ENCODE results near the gene FAM83G.

FAM83G gene

GRCh38 chr17:19010729-19011505 is 6.4 kb upstream of the FAM83G start:
- H3K4me3 ChIP-seq (ENCODE audit: low read depth, low read length): no peak overlapping the region
- H3K27ac ChIP-seq: no peak overlapping the region
- no peaks in the 10 kb centered on the region for H3K36me3 ChIP-seq (replicated peaks)
- in situ Hi-C loops (cut with HindIII; ENCODE audit: low pct_ligation_motif_present, low sequenced_read_pairs): no loop called here
- TF ChIP-seq CTCF (IDR thresholded peaks at IDR 0.05; ENCODE audit: low read depth, low read length, missing control alignments): no peak
- no peaks in the 10 kb centered on the region for H3K27me3 ChIP-seq (replicated peaks)
- no peak for DNase-seq

GRCh38 chr17:19009970-19010369 is 5.4 kb upstream of the FAM83G start:
- no peak overlapping the region for H3K4me3 ChIP-seq (ENCODE audit: low read depth, low read length)
- no peak for DNase-seq
- H3K27ac ChIP-seq: no peak overlapping the region
- in situ Hi-C loops (cut with HindIII; ENCODE audit: low pct_ligation_motif_present, low sequenced_read_pairs): no loop called here
- no peak for TF ChIP-seq CTCF (IDR thresholded peaks at IDR 0.05; ENCODE audit: low read depth, low read length, missing control alignments)
- H3K36me3 ChIP-seq (replicated peaks): no peaks in the 10 kb centered on the region
- no peaks in the 10 kb centered on the region for H3K27me3 ChIP-seq (replicated peaks)

GRCh38 chr17:19006698-19007097 is 2.1 kb upstream of the FAM83G start:
- H3K4me3 ChIP-seq (ENCODE audit: low read depth, low read length): no peak overlapping the region
- H3K27ac ChIP-seq: no peak overlapping the region
- TF ChIP-seq CTCF (IDR thresholded peaks at IDR 0.05; ENCODE audit: low read depth, low read length, missing control alignments): no peak
- in situ Hi-C loops (cut with HindIII; ENCODE audit: low pct_ligation_motif_present, low sequenced_read_pairs): no loop called here
- no peaks in the 10 kb centered on the region for H3K36me3 ChIP-seq (replicated peaks)
- H3K27me3 ChIP-seq (replicated peaks): no peaks in the 10 kb centered on the region
- DNase-seq: no peak

- in situ Hi-C loops (cut with HindIII; ENCODE audit: low pct_ligation_motif_present, low sequenced_read_pairs): no loop called here
- H3K27ac ChIP-seq: no peak overlapping the region
- no peak for DNase-seq
- TF ChIP-seq CTCF (IDR thresholded peaks at IDR 0.05; ENCODE audit: low read depth, low read length, missing control alignments): no peak
- H3K36me3 ChIP-seq (replicated peaks): no peaks in the 10 kb centered on the region
- H3K4me3 ChIP-seq (ENCODE audit: low read depth, low read length): no peak overlapping the region
- no peaks in the 10 kb centered on the region for H3K27me3 ChIP-seq (replicated peaks)
Observed at GRCh38 chr17:19005789-19006430, 1.3 kb upstream of the FAM83G start.

GRCh38 chr17:19005137-19005773 is 691 bp upstream of the FAM83G start:
- H3K4me3 ChIP-seq (ENCODE audit: low read depth, low read length): peak overlapping the region; percentile 43

More at GRCh38 chr17:19005137-19005773, 691 bp upstream of the FAM83G start:
- no peak for TF ChIP-seq CTCF (IDR thresholded peaks at IDR 0.05; ENCODE audit: low read depth, low read length, missing control alignments)
- H3K27me3 ChIP-seq (replicated peaks): no peaks in the 10 kb centered on the region
- no peaks in the 10 kb centered on the region for H3K36me3 ChIP-seq (replicated peaks)
- H3K27ac ChIP-seq: no peak overlapping the region
- in situ Hi-C loops (cut with HindIII; ENCODE audit: low pct_ligation_motif_present, low sequenced_read_pairs): no loop called here
- no peak for DNase-seq

Data from brain microvascular endothelial cell (primary cell).